Measurements from ENCODE around the gene DNAH2.

DNAH2 gene

GRCh38 chr17:7867881-7868329 is 150.4 kb downstream of the DNAH2 start:
- Histone ChIP-seq H3K27ac (no peak overlapping the region), H3K36me3 (replicated peaks) (peaks cover 3% of the 10 kb centered on the region), H3K4me3 (ENCODE audit: low read depth, low read length) (no peak overlapping the region), H3K27me3 (replicated peaks) (no peaks in the 10 kb centered on the region)
- in situ Hi-C loops (cut with HindIII; ENCODE audit: low pct_ligation_motif_present, low sequenced_read_pairs) = no loop called here
- TF ChIP-seq, protein P1, sequence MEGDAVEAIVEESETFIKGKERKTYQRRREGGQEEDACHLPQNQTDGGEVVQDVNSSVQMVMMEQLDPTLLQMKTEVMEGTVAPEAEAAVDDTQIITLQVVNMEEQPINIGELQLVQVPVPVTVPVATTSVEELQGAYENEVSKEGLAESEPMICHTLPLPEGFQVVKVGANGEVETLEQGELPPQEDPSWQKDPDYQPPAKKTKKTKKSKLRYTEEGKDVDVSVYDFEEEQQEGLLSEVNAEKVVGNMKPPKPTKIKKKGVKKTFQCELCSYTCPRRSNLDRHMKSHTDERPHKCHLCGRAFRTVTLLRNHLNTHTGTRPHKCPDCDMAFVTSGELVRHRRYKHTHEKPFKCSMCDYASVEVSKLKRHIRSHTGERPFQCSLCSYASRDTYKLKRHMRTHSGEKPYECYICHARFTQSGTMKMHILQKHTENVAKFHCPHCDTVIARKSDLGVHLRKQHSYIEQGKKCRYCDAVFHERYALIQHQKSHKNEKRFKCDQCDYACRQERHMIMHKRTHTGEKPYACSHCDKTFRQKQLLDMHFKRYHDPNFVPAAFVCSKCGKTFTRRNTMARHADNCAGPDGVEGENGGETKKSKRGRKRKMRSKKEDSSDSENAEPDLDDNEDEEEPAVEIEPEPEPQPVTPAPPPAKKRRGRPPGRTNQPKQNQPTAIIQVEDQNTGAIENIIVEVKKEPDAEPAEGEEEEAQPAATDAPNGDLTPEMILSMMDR (IDR thresholded peaks at IDR 0.05; ENCODE audit: low read depth, low read length, missing control alignments) = no peak
- no peak for DNase-seq

GRCh38 chr17:7873051-7873450 is 155.5 kb downstream of the DNAH2 start:
- in situ Hi-C loops (cut with HindIII; ENCODE audit: low pct_ligation_motif_present, low sequenced_read_pairs) = no loop called here
- TF ChIP-seq, protein P1 (IDR thresholded peaks at IDR 0.05; ENCODE audit: low read depth, low read length, missing control alignments) = no peak
- no peaks in the 10 kb centered on the region for H3K27me3 ChIP-seq (replicated peaks)
- DNase-seq = no peak
- H3K27ac ChIP-seq = no peak overlapping the region
- H3K36me3 ChIP-seq (replicated peaks) = peaks cover 3% of the 10 kb centered on the region
- H3K4me3 ChIP-seq (ENCODE audit: low read depth, low read length) = no peak overlapping the region

- H3K27ac ChIP-seq = no peak overlapping the region
- in situ Hi-C loops (cut with HindIII; ENCODE audit: low pct_ligation_motif_present, low sequenced_read_pairs) = no loop called here
Observed at GRCh38 chr17:7875804-7876370, 158.3 kb downstream of the DNAH2 start.

DNA sequence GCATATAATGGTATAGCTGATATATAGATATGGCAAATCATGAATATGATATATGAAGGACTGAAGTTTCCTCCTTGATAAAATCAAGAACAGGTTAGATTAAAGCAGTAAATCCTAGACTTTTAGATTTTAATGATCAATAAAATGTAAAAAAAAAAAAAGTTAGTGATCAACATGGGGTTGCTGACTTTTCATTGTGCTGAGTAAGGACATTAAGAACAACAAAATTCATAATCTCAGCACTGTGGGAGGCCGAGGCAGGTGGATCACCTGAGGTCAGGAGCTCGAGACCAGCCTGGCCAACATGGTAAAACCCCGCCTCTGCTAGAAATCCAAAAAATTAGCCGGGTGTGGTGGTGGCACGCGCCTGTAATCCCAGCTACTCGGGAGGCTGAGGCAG is 160.7 kb downstream of the DNAH2 start:
- peaks cover 10% of the 10 kb centered on the region for H3K36me3 ChIP-seq (replicated peaks)
- H3K4me3 ChIP-seq (ENCODE audit: low read depth, low read length) = no peak overlapping the region
- no peak for DNase-seq
- TF ChIP-seq, protein P1 (IDR thresholded peaks at IDR 0.05; ENCODE audit: low read depth, low read length, missing control alignments) = no peak
- in situ Hi-C loops (cut with HindIII; ENCODE audit: low pct_ligation_motif_present, low sequenced_read_pairs) = no loop called here
- no peak overlapping the region for H3K27ac ChIP-seq
- H3K27me3 ChIP-seq (replicated peaks) = no peaks in the 10 kb centered on the region

More at GRCh38 chr17:7875804-7876370, 158.3 kb downstream of the DNAH2 start:
- H3K27me3 ChIP-seq (replicated peaks) = no peaks in the 10 kb centered on the region
- no peak for DNase-seq
- no peak overlapping the region for H3K4me3 ChIP-seq (ENCODE audit: low read depth, low read length)
- TF ChIP-seq, protein P1 (IDR thresholded peaks at IDR 0.05; ENCODE audit: low read depth, low read length, missing control alignments) = no peak
- peaks cover 9% of the 10 kb centered on the region for H3K36me3 ChIP-seq (replicated peaks)

- TF ChIP-seq, protein P1 (IDR thresholded peaks at IDR 0.05; ENCODE audit: low read depth, low read length, missing control alignments) = no peak
- Histone ChIP-seq H3K36me3 (replicated peaks) (peaks cover 10% of the 10 kb centered on the region), H3K27ac (no peak overlapping the region), H3K4me3 (ENCODE audit: low read depth, low read length) (no peak overlapping the region), H3K27me3 (replicated peaks) (no peaks in the 10 kb centered on the region)
- no peak for DNase-seq
- in situ Hi-C loops (cut with HindIII; ENCODE audit: low pct_ligation_motif_present, low sequenced_read_pairs) = no loop called here
Observed at GRCh38 chr17:7880076-7880868, 162.7 kb downstream of the DNAH2 start.

All from brain microvascular endothelial cell (primary cell).